Stimulated activated CD4-positive, alpha-beta T cell treated with anti-CD3 and anti-CD28 coated beads, Interleukin-12 subunit alpha, Interleukin-12 subunit beta, amount 100 ng/mL, for 48 hours (primary cell): Measurements from ENCODE around the gene MACROH2A1.

Experiments used
- DNase-seq, 3 donors: peaks; one replicate each; pipeline ENCODE4 v3.0.0-alpha.2; 2020; ENCODE audit warnings: low read depth in 2 of 3, low spot score in 1 of 3

MACROH2A1 gene

DNA sequence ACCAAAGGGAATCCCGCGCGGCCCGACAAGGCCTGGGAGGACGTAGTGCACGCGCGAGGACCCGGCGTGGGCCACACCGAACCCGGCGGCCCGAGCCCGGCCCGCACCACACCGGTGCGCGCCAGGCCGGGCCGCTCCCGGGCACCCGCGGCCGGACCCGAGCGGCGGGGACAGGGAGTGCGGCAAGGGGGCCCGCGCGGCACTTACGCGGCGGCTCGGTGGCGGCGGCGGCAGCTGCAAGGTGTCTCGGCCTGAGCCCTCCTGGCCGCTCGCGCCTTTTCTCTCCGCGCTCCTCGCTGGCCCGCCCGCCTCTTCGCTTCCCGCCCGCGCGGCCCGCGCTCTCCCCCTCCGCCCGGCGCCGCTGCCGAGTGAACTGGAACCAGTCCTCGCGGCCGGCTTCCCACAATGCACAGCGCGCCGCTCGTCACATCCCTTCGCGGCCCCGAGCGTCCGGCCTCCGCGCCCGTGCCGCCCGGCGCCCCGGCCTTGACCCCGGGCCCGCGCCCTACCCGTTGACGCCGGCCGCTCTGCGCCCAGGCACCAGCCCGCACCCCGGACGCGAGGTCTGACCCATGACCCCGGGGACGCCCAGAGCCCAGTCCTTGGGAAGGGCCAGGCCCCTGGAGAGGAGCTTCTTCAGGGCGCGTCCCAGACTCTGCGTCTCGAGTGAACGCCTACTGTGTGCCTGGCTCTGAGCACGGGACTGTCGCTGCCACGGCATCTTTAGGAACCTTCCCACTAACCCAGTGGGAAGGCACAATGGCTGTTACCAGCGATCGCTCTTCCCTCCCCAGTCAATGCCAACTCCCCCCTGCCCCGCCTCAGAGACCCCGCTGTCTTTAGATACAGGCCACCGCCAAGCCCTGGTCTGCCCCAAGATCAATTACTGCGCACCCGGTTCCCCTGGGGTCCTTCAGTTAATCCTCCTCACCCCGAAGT, at the start of gene MACROH2A1:
Gene MACROH2A1 (minus strand): TSS at position 377 of the 939 bp plus-strand sequence. CDS start 10,138 bp downstream, outside the sequence.
- peak; percentile 60 to 86 (median 66) for DNase-seq

GRCh38 chr5:135448071-135448739, 49.2 kb upstream of the MACROH2A1 start:
- no peak for DNase-seq

- no peak for DNase-seq
Observed at GRCh38 chr5:135447298-135447929, 48.4 kb upstream of the MACROH2A1 start, which contains the start of gene DCANP1. TSS of gene DCANP1 (minus strand) at chr5:135447348. CDS start at chr5:135447108, 240 bp downstream.

- no peak for DNase-seq
Observed at GRCh38 chr5:135446615-135447014, 47.6 kb upstream of the MACROH2A1 start.

- no peak for DNase-seq
Observed at GRCh38 chr5:135446206-135446605, 47.2 kb upstream of the MACROH2A1 start.

DNA sequence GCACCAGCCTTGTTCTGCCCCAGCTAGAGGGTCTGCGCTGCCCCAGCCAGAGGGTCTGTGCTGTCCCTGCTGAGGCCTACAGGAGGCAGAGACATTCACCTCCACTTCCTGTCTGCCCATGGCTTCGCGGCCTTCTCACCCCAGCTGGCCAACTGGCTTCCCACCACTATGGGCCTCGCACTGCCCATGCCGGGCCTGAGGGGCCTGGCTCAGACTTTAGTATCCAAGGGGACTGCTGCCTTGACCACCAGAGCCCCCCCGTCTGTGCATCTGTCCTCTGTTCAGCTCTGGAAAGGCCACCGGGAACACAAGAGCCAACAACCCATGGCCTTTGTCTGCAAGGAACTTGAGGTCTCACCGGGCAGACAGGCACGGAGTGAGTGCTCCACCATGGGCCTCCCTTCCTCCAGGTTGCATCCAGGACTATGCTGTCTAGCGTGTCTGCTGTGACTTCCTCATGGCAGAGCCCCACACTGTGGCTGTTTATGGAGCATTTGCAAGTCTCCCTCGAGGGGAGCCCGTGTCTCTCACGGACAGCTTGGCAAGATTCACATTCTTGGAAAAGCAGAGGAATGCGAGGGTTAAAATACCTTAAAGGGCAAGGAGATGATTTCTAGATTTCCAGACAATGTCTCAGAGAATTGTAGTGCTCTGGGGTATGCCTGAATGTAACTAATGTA, 46.4 kb upstream of the MACROH2A1 start:
- no peak for DNase-seq

GRCh38 chr5:135444881-135445280, 45.9 kb upstream of the MACROH2A1 start:
- DNase-seq: no peak

DNA sequence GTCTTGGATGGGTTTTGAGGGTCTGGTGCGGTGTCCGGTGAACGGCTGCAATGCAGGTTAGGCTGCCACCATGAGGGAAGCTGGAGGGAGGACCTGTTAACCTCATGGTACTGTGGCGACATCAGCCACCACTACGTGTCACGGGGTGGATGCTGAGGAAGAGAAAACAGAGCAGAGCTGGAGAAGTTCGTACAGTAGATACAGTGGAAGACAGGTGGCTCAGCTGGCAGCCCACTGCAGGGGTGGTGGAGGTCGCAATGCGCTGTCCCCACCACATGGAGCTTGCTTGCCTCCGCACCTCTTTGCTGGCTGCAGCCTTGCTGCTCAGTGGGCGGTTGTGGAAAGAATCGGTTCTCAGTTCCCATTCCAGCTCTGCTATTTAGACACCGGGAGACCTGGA, 45.3 kb upstream of the MACROH2A1 start:
- DNase-seq: no peak

DNA sequence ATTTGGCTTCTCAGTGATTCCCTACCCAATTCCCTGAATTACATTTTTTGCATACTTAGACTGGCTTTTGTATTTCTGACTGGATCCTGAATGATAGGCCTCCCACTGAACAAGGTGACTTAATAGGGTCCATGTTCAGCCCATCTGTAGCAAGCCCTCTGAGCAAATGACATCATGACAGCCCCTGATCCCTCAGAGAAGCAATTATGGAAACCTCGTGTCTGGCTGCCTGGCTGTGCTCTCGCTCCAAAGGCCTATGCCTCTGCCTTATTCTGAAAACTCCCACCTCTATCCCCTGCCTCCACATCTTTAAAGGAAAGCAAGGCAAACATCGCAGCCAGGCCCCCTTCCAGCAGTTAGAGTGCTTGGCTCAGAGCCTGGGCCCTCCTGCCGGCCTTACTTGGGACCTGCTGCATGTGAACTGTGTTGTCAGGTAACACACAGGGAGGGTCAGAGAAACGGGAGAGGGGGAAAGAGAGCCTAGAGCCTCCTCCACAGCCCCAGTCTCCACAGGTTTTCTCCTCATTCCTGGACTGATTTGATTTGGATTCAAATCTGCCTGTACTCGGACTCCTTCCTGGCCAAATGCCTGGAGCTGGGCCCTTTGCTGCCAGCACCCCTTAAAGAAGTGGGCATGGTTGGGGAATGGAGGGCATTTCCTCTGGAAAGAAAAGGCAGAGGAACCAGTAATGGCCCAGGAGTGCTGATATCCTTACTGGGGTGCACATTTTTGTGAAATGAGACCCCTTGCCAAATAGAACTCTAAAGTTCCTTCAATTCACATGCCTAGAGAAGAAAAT, 44.3 kb upstream of the MACROH2A1 start:
- no peak for DNase-seq

DNA sequence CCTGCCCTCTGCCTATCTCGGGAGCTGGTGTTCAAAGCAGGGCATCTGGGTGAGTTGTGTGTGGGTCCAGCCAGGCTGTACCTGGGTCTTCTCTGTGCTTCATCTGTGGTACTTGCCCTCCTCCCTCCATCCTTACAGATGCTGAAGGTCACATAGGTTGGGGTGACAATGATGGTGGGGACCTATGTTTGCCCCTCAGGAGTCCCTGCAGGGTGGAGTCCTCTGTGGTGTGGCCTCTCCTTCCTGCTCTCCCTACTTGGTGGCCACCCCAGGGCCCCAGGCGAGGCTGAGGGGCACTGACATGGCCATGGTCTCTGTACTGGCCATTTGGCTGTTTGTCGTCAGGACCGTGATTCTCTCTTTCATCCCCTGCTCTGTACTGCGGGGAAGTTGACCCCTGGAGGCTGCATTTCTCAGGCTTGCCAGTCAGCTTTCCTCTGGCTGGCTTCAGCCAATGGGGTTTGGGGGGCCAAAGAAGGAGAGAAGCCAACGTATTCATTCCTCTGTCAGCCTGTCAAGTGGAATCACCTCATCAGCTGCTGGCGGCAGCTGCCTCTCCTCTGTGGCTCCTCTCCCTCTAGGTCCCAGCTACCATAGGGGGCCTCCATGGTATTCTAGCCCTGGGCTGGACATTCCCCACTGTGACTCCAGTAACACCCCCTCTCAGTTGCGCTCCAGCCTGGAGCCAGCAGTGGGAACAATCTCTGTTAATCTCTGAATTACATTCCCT, 43.6 kb upstream of the MACROH2A1 start:
- no peak for DNase-seq

DNA sequence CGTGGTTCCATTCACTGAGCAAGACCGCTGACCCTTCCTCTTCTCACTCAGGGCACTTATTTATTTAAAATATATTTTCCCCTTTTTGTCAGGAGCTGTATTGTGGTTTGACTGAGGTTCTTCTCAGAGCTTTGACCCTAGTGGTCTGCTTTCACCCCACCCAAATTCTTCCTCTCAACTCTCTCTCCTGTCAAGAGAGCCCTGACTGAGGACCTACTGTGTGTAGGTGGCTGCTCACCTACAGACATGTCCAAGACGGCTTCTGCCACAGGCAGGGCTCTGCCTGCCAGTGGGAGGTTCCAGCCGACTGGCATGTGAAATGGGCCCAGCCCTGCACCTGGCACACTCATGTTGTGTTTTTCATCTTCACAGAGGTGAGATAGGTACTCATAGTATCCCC, 42.9 kb upstream of the MACROH2A1 start:
- no peak for DNase-seq

DNA sequence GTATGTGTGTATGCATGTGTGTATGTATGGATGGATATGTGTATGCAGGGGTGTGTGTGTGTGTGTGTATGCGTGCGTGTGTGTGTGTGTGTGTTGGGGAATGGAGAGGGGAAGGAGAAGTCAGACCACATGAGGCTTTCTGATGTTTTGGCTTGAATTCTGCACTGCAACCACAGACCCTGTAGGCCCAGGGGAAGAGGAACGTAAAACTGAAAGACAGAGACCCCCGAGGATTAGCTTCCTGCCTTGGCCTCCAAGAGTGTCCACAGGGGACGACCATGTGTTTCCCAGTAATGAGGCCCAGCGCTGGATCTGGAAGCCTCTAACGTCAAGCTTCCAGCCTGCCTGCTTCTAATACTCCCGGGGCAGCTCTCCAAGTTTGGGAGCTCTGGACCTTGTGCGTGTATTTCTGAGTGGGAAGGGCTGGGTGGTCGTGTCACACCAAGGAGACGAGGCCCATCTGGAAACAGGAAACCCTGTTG, 42.4 kb upstream of the MACROH2A1 start:
- no peak for DNase-seq

- no peak for DNase-seq
Observed at GRCh38 chr5:135440916-135441315, 41.9 kb upstream of the MACROH2A1 start.

DNA sequence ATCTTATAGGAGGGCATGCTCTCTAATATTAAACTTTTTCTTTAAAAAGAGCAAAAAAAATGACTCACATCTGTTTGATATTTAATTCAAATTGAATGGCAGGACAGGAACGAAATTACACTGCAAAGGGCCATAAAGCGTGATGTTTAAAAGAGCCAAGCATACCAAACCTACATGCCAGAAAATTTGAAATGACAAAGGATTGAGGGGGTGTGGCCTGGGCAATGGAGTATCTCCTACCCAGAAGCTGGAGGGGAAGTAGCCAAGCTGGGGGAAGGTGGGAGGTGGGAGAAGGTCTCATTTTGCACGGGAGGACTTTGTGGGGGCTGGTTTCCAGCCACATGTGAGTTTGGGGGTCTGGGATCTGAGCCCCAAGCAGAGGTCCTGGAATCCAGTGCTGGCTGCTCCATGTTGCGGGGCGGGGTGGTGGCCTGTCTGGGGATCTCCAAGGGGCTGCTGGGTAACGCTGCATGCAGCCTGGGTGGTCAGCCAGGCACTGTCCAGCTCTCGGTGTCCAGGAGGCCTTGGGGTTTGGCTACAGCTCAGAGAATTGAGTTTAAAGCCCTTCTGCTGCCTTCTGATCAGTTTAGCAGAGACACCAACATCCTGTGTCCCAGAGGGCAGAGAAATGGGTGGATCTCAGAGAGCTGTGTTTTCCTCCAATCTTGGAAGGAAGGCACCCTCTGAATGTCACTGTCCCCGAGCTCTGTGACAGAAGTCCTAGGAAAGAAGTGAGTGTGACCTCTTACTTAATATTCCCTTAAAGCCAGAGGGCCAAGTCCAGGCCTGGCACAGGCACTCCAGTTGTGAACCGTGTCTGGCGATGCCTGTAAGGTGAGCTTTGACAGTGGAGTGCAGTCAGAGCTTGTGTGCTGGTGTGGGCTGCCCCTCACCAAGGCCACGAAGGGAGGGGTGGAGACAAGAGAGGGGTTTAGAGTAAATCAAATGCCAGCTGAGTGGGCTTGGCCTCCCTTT, 40.5 kb upstream of the MACROH2A1 start:
- no peak for DNase-seq

DNA sequence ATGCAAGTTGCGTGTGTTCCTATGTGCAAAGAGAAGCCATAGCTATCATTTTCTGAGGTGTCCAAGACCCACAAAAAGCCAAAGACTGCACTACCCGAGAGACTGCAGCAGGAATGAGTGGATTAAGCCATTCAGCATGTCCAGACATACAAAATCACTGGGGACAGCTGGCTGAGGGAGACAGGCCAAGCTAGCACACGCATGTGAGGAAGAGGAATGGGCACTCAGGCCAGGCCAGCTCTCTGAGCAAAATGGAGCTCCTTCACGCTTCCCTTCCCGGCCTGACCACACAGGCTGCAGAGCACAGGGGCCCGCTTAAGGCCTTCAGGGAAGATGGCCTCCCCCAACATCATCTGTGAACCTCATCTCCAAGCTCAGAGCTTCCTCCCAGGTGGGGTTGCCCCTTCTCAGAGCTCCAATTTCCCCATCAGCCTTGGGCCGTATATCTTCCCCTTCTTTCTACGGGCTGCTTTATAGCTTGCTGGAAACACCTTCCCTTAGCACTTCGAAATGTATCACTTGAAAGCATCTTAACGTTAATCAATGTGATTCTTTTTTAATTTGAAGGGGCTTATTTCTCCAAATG, 39.7 kb upstream of the MACROH2A1 start:
- DNase-seq: no peak

DNA sequence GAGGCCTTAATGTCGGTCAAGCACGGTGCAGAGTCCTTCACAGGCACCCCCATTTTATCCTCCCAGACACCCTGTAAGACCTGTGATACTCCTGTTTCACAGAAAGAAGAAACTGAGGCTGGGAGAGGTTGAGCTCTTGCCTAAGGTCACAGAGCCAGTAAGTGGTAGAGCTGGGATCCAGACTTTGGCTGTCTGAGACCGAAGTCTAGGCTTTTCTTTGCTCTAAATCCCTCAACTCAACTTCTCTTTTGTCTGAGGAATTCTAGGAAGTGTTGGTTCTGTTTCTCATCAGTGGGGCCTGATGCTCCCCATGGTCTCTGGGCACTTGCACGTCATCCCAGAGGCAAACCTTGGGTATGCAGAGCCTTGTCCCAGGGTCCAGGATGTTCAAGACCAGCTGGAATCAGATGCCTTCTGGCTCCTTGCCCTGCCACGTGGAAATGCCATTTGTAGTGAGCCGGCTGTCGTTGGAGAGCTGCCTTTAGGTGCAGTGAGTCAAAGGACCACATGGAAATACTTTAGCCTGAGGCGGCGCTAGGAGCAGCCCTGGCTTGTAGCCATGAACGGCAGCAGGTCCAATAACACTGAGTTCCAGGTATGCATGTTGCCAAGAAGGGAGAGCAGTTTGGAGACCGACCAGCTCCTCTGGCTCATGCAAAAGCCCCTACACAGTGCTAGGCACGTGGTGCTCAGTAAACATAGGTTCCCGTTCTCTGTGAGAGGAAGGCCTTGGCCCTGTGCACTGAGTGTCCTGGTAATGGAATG, 38.9 kb upstream of the MACROH2A1 start:
- no peak for DNase-seq

DNA sequence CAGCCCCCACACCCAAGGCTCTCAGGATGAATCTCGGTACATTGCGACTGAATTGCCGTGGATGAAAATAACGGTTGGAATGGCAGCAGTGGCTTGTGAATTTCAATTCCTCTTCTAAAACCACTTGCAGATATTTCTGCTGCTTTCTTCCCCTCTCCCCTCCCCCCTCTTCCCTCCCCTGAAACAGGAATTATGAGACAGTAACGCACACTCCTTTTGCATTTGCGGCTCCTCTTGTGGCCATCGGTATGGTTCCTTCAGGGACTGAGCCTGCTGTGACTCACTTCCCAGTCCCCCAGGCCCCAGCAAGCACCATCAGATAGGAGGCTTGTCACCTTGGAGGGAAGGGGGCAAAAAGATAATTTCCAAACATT, 38.4 kb upstream of the MACROH2A1 start:
- DNase-seq: no peak
